Measurements from ENCODE around the gene MFNG. TPM values are rescaled to one million over a fixed set of nuclear protein-coding genes. Genes with fewer than 3 reads are reported as not detected.

The MFNG gene, protein sequence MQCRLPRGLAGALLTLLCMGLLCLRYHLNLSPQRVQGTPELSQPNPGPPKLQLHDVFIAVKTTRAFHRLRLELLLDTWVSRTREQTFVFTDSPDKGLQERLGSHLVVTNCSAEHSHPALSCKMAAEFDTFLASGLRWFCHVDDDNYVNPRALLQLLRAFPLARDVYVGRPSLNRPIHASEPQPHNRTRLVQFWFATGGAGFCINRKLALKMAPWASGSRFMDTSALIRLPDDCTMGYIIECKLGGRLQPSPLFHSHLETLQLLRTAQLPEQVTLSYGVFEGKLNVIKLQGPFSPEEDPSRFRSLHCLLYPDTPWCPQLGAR
- polyA plus RNA-seq (2011; rRNA removed), result 0.04 and 0.06 TPM in 2 replicates
- polyA minus RNA-seq (2011; rRNA and poly(A)+ RNA removed), result not detected in 2 replicates

DNA sequence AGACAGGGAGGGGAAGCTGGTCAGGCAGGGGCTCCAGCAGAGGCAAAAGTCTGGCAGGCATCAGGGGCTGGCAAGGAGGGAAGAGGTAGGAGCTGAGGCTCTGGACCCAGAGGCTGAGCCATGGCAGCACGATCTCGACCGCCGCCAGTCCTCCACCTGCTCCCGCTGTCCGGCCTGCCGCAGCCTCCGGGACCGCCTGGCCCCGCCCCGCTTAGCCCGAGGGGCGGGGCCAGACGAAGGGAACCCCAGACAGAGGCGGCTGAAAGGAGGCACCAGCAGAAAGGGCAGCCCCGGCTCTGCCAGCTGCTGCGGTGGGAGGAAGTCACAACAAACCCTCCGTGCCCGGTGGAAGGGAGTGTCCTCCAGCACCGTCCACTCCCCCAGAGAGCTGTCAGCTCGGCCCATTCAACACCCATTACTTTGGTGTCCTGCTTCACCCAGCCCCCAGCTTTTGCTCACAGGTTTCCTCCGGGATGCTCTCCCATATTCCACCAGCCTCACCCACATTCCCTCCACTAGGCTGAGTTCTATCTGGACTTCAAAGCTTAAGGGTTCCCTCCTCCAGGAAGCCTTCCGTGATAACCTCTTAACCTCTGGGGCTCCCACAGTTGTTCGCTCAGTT, at the start of gene MFNG:
Gene MFNG (minus strand): TSS at position 161 of the 622 bp plus-strand sequence. CDS start 207 bp downstream, outside the sequence.
- TF ChIP-seq, protein P1, sequence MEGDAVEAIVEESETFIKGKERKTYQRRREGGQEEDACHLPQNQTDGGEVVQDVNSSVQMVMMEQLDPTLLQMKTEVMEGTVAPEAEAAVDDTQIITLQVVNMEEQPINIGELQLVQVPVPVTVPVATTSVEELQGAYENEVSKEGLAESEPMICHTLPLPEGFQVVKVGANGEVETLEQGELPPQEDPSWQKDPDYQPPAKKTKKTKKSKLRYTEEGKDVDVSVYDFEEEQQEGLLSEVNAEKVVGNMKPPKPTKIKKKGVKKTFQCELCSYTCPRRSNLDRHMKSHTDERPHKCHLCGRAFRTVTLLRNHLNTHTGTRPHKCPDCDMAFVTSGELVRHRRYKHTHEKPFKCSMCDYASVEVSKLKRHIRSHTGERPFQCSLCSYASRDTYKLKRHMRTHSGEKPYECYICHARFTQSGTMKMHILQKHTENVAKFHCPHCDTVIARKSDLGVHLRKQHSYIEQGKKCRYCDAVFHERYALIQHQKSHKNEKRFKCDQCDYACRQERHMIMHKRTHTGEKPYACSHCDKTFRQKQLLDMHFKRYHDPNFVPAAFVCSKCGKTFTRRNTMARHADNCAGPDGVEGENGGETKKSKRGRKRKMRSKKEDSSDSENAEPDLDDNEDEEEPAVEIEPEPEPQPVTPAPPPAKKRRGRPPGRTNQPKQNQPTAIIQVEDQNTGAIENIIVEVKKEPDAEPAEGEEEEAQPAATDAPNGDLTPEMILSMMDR (IDR thresholded peaks at IDR 0.05; ENCODE audit: low read depth, low read length), result peak; percentile 17; the same call in 1 of the 2 replicates
- DNase-seq (ENCODE audit: low read depth, low spot score), result no peak
- no peaks in the 10 kb centered on the region; the same call in 1 of the 2 replicates for H3K9me3 ChIP-seq (ENCODE audit: control insufficient read depth, insufficient read depth, low read length)
- ChIA-PET CTCF (interaction anchor here (1.0 to 1.1 kb wide), 3 partner anchors 9 to 14 kb away, joined by 3 to 4 read pairs (median 3); no protein-coding TSS in a partner anchor), POLR2A (no interaction called here)
- 0 out of 2 replicates have a peak within 1 kb of the TSS, but pooled peaks have one; percentile 13 for H3K4me3 ChIP-seq (ENCODE audit: low read depth, low read length)
- peaks cover 6% of the 10 kb centered on the region for H3K27me3 ChIP-seq (ENCODE audit: control insufficient read depth, insufficient read depth, low read length)
- H3K27ac ChIP-seq (ENCODE audit: low read depth, low read length), result no peak within 1 kb of the TSS

- H3K4me3 ChIP-seq (ENCODE audit: low read depth, low read length), result no peak overlapping the region
- TF ChIP-seq, protein P1 (IDR thresholded peaks at IDR 0.05; ENCODE audit: low read depth, low read length), result no peak
- no peaks in the 10 kb centered on the region for H3K9me3 ChIP-seq (ENCODE audit: control insufficient read depth, insufficient read depth, low read length)
- no peak for DNase-seq (ENCODE audit: low read depth, low spot score)
- H3K27ac ChIP-seq (ENCODE audit: low read depth, low read length), result no peak overlapping the region
- ChIA-PET CTCF (no interaction called here), POLR2A (no interaction called here)
- H3K27me3 ChIP-seq (ENCODE audit: control insufficient read depth, insufficient read depth, low read length), result no peaks in the 10 kb centered on the region
Observed at GRCh38 chr22:37535159-37535558, 49.0 kb upstream of the MFNG start.

- no peak for DNase-seq (ENCODE audit: low read depth, low spot score)
- Histone ChIP-seq H3K4me3 (ENCODE audit: low read depth, low read length) (no peak overlapping the region), H3K9me3 (ENCODE audit: control insufficient read depth, insufficient read depth, low read length) (no peaks in the 10 kb centered on the region), H3K27ac (ENCODE audit: low read depth, low read length) (no peak overlapping the region), H3K27me3 (ENCODE audit: control insufficient read depth, insufficient read depth, low read length) (no peaks in the 10 kb centered on the region)
- ChIA-PET CTCF (interaction anchor here (1.3 to 1.4 kb wide), 2 partner anchors 58 to 275 kb away, joined by 3 to 7 read pairs; no protein-coding TSS in a partner anchor), POLR2A (no interaction called here)
- TF ChIP-seq, protein P1 (IDR thresholded peaks at IDR 0.05; ENCODE audit: low read depth, low read length), result no peak
Observed at GRCh38 chr22:37534445-37534844, 48.3 kb upstream of the MFNG start.

GRCh38 chr22:37533995-37534394, 47.8 kb upstream of the MFNG start:
- ChIA-PET CTCF (interaction anchor here (0.9 to 1.4 kb wide), 4 partner anchors 28 to 275 kb away, joined by 3 to 7 read pairs (median 4); no protein-coding TSS in a partner anchor), POLR2A (no interaction called here)
- Histone ChIP-seq H3K4me3 (ENCODE audit: low read depth, low read length) (no peak overlapping the region), H3K27me3 (ENCODE audit: control insufficient read depth, insufficient read depth, low read length) (no peaks in the 10 kb centered on the region), H3K27ac (ENCODE audit: low read depth, low read length) (no peak overlapping the region), H3K9me3 (ENCODE audit: control insufficient read depth, insufficient read depth, low read length) (no peaks in the 10 kb centered on the region)
- TF ChIP-seq, protein P1 (IDR thresholded peaks at IDR 0.05; ENCODE audit: low read depth, low read length), result no peak
- peak; percentile 65 for DNase-seq (ENCODE audit: low read depth, low spot score)

All from AG04450 (cell line).